Natural killer cell treated with Interleukin-12 subunit alpha and Interleukin-12 subunit beta and Interleukin-15 and Interleukin-18, amount 100 ng/mL, for 72 hours (primary cell): ENCODE results near the gene SLC35A2. TPM values are rescaled to one million over a fixed set of nuclear protein-coding genes. Genes with fewer than 3 reads are reported as not detected.

Experiments
- ATAC-seq, 2 donors: fragments of 150-1000 bp; cut with Tn5 transposase in 1 of 2; sonication (Bioruptor Pico), chemical (Tn5 transposase) in 1 of 2; 2 replicates each; pipeline ENCODE4 v1.10.0; 2021
- DNase-seq: peaks from one replicate; pipeline ENCODE4 v3.0.0; 2022; ENCODE audit warnings: low spot score
- H3K27ac Mint-ChIP-seq, 2 donors: 1 replicate in 1 of 2; 2 replicates in 1 of 2; pipeline ENCODE4 v1.8.0; 2022; ENCODE audit warnings: mixed read lengths in 2 of 2, mild to moderate bottlenecking in 1 of 2, moderate library complexity in 1 of 2
- H3K27me3 Mint-ChIP-seq, 2 donors: 1 replicate in 1 of 2; 2 replicates in 1 of 2; pipeline ENCODE4 v1.8.0; 2022; ENCODE audit warnings: mixed read lengths in 2 of 2
- H3K36me3 Mint-ChIP-seq: one replicate; pipeline ENCODE4 v1.8.0; 2022; ENCODE audit warnings: mixed read lengths
- H3K4me1 Mint-ChIP-seq, 2 donors: 1 replicate in 1 of 2; 2 replicates in 1 of 2; pipeline ENCODE4 v1.8.0; 2022; ENCODE audit warnings: low read depth in 2 of 2, mixed read lengths in 2 of 2, mild to moderate bottlenecking in 1 of 2
- H3K4me3 Mint-ChIP-seq: one replicate; pipeline ENCODE4 v1.8.0; 2022; ENCODE audit warnings: mixed read lengths
- H3K9me3 Mint-ChIP-seq: 2 replicates; pipeline ENCODE4 v1.8.0; 2022; ENCODE audit warnings: mixed read lengths
- total RNA-seq, 2 donors: library from RNA; stranded (reverse); gene quantifications; one replicate each; pipeline ENCODE4 v1.2.3, GENCODE V29; 2022

Gene SLC35A2
- total RNA-seq, result 10 to 100 TPM; 25.5 to 26.9 TPM

DNA sequence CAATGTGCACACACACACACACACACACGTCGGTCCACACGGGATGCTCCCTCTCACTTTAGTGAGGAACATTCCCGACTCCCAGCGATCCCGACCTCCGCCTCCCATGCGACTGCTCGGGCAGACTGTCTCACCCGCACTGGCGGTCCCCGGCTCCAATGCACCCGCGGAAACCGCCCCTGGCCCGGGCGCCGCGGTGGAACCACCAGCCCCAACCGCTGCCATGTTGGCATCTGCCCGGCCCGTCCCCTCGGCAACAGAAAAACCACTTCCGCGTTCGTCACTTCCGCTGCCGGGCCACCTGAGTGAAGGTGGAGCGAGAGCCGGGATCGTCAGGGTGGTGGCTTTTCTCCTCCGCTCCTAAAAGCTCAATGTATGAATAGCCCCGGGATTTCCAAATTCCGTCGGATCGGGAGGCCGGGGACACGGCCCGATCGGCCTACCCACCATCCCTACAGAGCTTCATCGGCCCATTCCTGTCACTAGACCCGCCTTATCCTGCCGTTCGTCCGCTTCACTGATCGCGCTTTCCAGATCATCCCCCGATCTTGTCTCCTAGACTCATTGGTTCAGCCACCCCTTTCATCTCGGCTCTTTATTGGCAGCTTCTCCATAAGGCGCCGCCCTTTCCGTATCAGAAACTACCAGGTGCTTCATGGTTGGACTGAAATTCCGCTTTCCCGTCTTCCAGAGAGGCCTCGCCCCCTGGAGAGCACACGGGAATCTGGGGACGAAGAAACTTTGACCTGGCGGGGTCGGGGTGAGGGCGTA lies at the start of gene SLC35A2:
Gene SLC35A2, minus strand, starts transcription at position 235 of the 771 bp plus-strand sequence. Its CDS starts 10 bp downstream, at position 225.
- H3K27me3 Mint-ChIP-seq, result peaks cover 0 to 10% of the 10 kb centered on the region in 2 donors
- H3K27ac Mint-ChIP-seq, result peak within 1 kb of the TSS; percentile 87 to 92
- ATAC-seq (peak; percentile 87), DNase-seq (peak; percentile 85)
- peak within 1 kb of the TSS; percentile 100 for H3K4me3 Mint-ChIP-seq
- H3K36me3 Mint-ChIP-seq, result peaks cover 18% of the 10 kb centered on the region
- H3K4me1 Mint-ChIP-seq, result peaks cover 38 to 54% of the 10 kb centered on the region in 2 donors
- no peaks in the 10 kb centered on the region for H3K9me3 Mint-ChIP-seq

DNA sequence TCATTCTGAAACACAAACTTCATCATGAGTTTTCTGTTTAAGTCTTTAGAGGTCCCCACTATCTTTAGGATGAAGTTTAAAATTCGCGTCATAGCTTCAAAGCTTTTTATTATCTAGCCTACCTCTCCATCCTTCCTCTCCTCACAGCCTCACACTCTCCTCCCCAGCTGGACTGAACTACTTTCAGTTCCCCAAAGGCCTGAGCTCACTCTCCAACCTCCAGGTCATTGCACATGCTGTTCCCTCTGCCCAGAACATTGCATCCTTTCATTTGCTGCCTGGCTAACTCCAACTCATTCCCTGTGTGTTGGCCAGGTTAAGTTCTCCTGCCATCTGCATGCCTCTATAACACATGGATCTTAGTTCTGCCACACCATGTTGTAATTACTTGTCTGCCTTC lies 48.8 kb upstream of the SLC35A2 start:
- DNase-seq (no peak), ATAC-seq (no peak)
- Mint-ChIP-seq H3K9me3 (no peaks in the 10 kb centered on the region), H3K36me3 (no peaks in the 10 kb centered on the region), H3K4me1 (peaks cover 11 to 30% of the 10 kb centered on the region in 2 donors), H3K27ac (peak overlapping the region in 1 of 2 donors; percentile 99), H3K27me3 (peaks cover 0 to 8% of the 10 kb centered on the region in 2 donors), H3K4me3 (peak overlapping the region; percentile 99)

- H3K4me1 Mint-ChIP-seq, result peaks cover 20 to 30% of the 10 kb centered on the region in 2 donors
- H3K27me3 Mint-ChIP-seq, result peaks cover 0 to 8% of the 10 kb centered on the region in 2 donors
- no peaks in the 10 kb centered on the region for H3K36me3 Mint-ChIP-seq
- DNase-seq (no peak), ATAC-seq (no peak)
- H3K27ac Mint-ChIP-seq, result peak overlapping the region; percentile 99
- H3K4me3 Mint-ChIP-seq, result peak overlapping the region; percentile 99
- no peaks in the 10 kb centered on the region for H3K9me3 Mint-ChIP-seq
Observed at GRCh38 chrX:48958635-48959094, 47.2 kb upstream of the SLC35A2 start.

DNA sequence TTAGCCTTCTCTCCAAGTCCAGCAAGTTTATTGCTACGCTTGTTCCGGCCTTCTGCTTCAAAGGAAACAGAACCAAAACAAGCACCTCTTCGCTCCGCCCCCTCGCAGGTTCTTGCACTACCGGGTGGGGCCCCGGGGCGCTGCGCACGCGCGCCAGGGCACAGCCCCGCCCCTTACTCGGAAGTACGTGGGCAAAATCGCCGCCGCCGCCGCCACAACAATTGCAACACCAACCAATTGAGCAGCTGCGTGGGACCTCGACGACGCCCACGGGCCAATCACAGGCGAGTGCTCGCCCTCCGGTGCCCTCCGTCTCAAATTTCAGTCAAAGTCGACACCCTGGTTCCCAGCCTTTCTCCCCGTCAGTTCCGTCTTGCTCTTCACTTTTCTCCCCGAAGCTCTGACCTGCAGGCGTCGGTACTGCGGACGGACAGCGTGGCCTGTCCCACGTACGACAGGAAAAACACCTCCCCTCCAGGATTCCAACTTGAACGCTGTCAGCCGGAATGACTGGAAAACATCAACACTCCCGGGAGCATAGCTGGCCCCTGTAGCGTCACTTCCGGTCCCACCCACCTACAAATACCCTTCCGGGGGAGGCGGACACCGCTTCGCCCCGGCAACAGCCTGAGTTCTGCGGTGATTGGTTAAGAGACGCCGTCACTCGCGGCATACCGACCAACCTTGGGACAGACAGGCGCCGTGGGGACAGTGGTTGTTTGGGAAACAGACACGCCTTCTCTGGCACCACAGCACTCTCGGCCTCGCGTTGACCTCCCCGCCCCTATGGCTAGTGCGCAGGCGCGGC lies 46.6 kb upstream of the SLC35A2 start:
- Mint-ChIP-seq H3K4me3 (peak overlapping the region; percentile 99), H3K9me3 (no peaks in the 10 kb centered on the region), H3K36me3 (no peaks in the 10 kb centered on the region), H3K27ac (peak overlapping the region; percentile 99), H3K27me3 (peaks cover 0 to 8% of the 10 kb centered on the region in 2 donors), H3K4me1 (peaks cover 26 to 30% of the 10 kb centered on the region in 2 donors)
- DNase-seq (peak; percentile 95), ATAC-seq (peak; percentile 92)

GRCh38 chrX:48957477-48957826 lies 46.0 kb upstream of the SLC35A2 start, which contains the start of gene OTUD5:
Gene OTUD5 (minus strand): TSS chrX:48957607. CDS start chrX:48957570, 37 bp downstream.
- DNase-seq (peak; percentile 84), ATAC-seq (peak; percentile 75 to 77)
- peaks cover 29 to 36% of the 10 kb centered on the region in 2 donors for H3K4me1 Mint-ChIP-seq
- H3K4me3 Mint-ChIP-seq, result peak within 1 kb of the TSS; percentile 99
- no peaks in the 10 kb centered on the region for H3K36me3 Mint-ChIP-seq
- H3K27ac Mint-ChIP-seq, result peak within 1 kb of the TSS; percentile 99
- H3K9me3 Mint-ChIP-seq, result no peaks in the 10 kb centered on the region
- H3K27me3 Mint-ChIP-seq, result peaks cover 0 to 8% of the 10 kb centered on the region in 2 donors

DNA sequence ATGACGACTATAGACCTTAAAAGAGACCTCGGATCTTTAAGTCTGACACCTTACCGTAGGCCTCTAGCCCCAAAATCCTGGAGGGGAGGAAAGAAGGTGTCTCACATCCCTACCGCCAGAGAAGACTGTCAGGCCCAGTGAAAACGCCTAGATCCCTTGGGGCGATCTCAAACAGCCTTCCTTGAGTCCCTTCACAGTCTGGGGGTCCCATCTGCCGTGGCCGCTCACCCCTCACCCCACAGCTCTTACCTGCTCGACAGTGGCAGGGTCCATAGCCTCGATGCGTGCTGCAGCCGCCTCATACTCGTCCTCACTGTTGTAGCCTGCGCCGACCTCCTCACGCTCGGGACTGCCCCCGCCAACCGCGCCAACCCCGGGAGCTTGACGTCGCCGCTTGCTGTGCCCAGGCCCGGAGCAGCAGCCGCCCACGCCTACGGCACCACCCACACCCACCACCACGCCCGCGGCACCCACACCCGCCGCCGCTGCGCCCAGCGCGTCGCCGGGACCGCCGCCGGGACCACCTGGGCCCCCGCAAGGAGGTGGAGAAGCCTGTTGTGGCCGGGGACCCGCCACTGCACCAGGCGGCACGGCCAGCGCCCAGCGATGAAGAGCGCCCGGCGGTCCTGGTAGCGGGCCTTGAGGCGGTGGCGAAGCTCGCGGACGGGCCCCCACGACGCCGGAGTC lies 45.4 kb upstream of the SLC35A2 start:
- Mint-ChIP-seq H3K27me3 (peaks cover 0 to 8% of the 10 kb centered on the region in 2 donors), H3K36me3 (no peaks in the 10 kb centered on the region), H3K9me3 (no peaks in the 10 kb centered on the region), H3K27ac (peak overlapping the region; percentile 83 to 99), H3K4me3 (peak overlapping the region; percentile 86), H3K4me1 (peaks cover 34 to 42% of the 10 kb centered on the region in 2 donors)
- DNase-seq, result peak; percentile 81
- peak; percentile 40 to 45 for ATAC-seq

GRCh38 chrX:48948589-48948988 lies 37.1 kb upstream of the SLC35A2 start:
- Mint-ChIP-seq H3K36me3 (no peaks in the 10 kb centered on the region), H3K27me3 (peaks cover 0 to 2% of the 10 kb centered on the region in 2 donors), H3K4me3 (no peak overlapping the region), H3K27ac (no peak overlapping the region), H3K4me1 (peaks cover 28 to 39% of the 10 kb centered on the region in 2 donors), H3K9me3 (peaks cover 3% of the 10 kb centered on the region)
- DNase-seq, result no peak
- no peak for ATAC-seq

GRCh38 chrX:48945517-48946348 lies 34.3 kb upstream of the SLC35A2 start:
- peaks cover 9% of the 10 kb centered on the region for H3K36me3 Mint-ChIP-seq
- H3K4me1 Mint-ChIP-seq, result peaks cover 38 to 47% of the 10 kb centered on the region in 2 donors
- ATAC-seq, result peak in 1 of 2 donors; percentile 65
- no peak overlapping the region for H3K4me3 Mint-ChIP-seq
- peaks cover 3% of the 10 kb centered on the region for H3K9me3 Mint-ChIP-seq
- peaks cover 0 to 2% of the 10 kb centered on the region in 2 donors for H3K27me3 Mint-ChIP-seq
- peak overlapping the region; percentile 46 to 71 for H3K27ac Mint-ChIP-seq
- DNase-seq, result no peak

DNA sequence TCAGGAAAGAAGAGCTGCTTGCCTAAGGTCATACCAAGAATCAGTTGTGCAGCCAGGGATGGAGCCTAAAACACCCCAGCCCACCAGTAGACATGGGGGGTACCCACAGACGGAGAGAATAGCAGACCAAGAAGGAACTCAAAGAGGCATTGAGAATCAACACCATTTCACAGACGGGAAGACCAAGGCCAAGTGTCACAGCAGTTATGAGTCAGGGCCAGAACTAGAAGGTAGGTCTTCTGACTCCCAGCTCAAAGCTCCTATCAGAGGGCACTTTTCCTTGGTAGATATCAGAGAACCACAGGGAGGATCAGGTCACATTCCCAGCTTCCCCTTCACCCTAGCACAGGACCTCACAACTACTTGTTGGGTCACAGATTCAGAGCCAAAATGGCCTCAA lies 31.4 kb upstream of the SLC35A2 start:
- ATAC-seq (peak in 1 of 2 donors; percentile 54), DNase-seq (no peak)
- H3K4me1 Mint-ChIP-seq, result peaks cover 66 to 69% of the 10 kb centered on the region in 2 donors
- peak overlapping the region; percentile 94 to 96 for H3K27ac Mint-ChIP-seq
- H3K4me3 Mint-ChIP-seq, result peak overlapping the region; percentile 85
- peaks cover 12% of the 10 kb centered on the region for H3K36me3 Mint-ChIP-seq
- H3K9me3 Mint-ChIP-seq, result no peaks in the 10 kb centered on the region
- peaks cover 0 to 2% of the 10 kb centered on the region in 2 donors for H3K27me3 Mint-ChIP-seq

DNA sequence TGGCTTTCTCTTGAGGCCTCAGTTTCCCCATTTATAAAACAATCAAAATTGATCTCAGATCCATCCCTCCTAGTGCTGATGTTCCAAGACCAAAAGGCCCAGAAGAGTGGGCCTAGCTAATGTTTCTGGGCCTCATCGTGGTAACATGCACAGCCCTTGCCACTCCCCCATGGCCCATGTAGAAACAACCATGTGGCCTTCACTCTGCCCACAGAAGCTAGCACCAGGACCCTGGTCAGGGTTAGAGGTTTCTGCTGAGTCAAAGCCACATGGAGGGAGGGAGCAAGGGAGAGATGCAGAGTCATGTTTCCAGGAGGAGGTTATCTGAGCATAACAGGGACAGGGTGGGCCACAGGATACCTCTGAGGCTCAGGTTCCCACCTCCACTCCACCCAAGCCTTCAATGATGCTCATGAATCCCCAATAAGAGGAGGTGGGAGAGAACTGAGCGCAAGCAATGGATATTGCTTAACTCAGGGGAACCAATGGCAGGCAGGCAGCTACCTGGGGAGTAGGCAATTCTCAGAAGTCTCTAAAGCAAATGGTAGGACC lies 29.0 kb upstream of the SLC35A2 start:
- ATAC-seq (peak; percentile 30 to 54), DNase-seq (peak; percentile 71)
- Mint-ChIP-seq H3K27me3 (no peaks in the 10 kb centered on the region), H3K4me3 (peak overlapping the region; percentile 86), H3K27ac (peak overlapping the region; percentile 94 to 96), H3K4me1 (peaks cover 81 to 82% of the 10 kb centered on the region in 2 donors), H3K9me3 (no peaks in the 10 kb centered on the region), H3K36me3 (peaks cover 14% of the 10 kb centered on the region)

- ATAC-seq, result no peak
- H3K4me1 Mint-ChIP-seq, result peaks cover 89 to 90% of the 10 kb centered on the region in 2 donors
Observed at GRCh38 chrX:48939524-48940228, 28.2 kb upstream of the SLC35A2 start.

More at GRCh38 chrX:48939524-48940228, 28.2 kb upstream of the SLC35A2 start:
- no peaks in the 10 kb centered on the region for H3K9me3 Mint-ChIP-seq
- no peaks in the 10 kb centered on the region for H3K27me3 Mint-ChIP-seq
- peak overlapping the region; percentile 94 to 96 for H3K27ac Mint-ChIP-seq
- peak overlapping the region; percentile 86 for H3K4me3 Mint-ChIP-seq
- peaks cover 19% of the 10 kb centered on the region for H3K36me3 Mint-ChIP-seq
- DNase-seq, result peak; percentile 58
